Lung (tissue), 12 donors: Measurements from ENCODE around the gene VSIG8. TPM values are rescaled to one million over a fixed set of nuclear protein-coding genes. Genes with fewer than 3 reads are reported as not detected.

Experiments used
- ATAC-seq: fragments of 200-7000 bp; cut with Tn5 transposase; one replicate; pipeline ENCODE4 v1.9.1; 2020; ENCODE audit warnings: moderate number of reproducible peaks; ENCODE audit not compliant: insufficient read depth, low FRiP score
- DNase-seq, 3 donors: peaks; one replicate each; pipeline ENCODE4 v3.0.0-alpha.2; 2013 to 2017
- H3K27ac ChIP-seq, 2 donors: one replicate each; pipeline ENCODE4 v1.5.1; 2013; ENCODE audit warnings: mild to moderate bottlenecking in 2 of 2, moderate library complexity in 2 of 2, control low read depth in 1 of 2, inconsistent platforms in 1 of 2, low read depth in 1 of 2, low read length in 1 of 2
- H3K27me3 ChIP-seq, 3 donors: one replicate each; pipeline ENCODE4 v1.5.1; 2013; ENCODE audit warnings: low read length in 2 of 3; ENCODE audit not compliant: control insufficient read depth in 3 of 3, insufficient read depth in 3 of 3
- H3K36me3 ChIP-seq, 4 donors: one replicate each; pipeline ENCODE4 v1.5.1; 2013; ENCODE audit warnings: low read length in 4 of 4, mild to moderate bottlenecking in 1 of 4, moderate library complexity in 1 of 4; ENCODE audit not compliant: control insufficient read depth in 4 of 4, insufficient read depth in 4 of 4
- H3K4me1 ChIP-seq, 5 donors: one replicate each; pipeline ENCODE4 v1.5.1; 2013; ENCODE audit warnings: low read length in 5 of 5, mild to moderate bottlenecking in 2 of 5, moderate library complexity in 1 of 5; ENCODE audit not compliant: control insufficient read depth in 5 of 5, insufficient read depth in 5 of 5
- H3K4me3 ChIP-seq: one replicate; pipeline ENCODE4 v1.5.1; 2013; ENCODE audit warnings: mild to moderate bottlenecking, control low read depth, moderate library complexity
- H3K9ac ChIP-seq, 2 donors: one replicate each; pipeline ENCODE4 v1.5.1; 2013; ENCODE audit warnings: low read length in 2 of 2, control low read depth in 1 of 2; ENCODE audit not compliant: insufficient read depth in 1 of 2
- H3K9me3 ChIP-seq, 4 donors: one replicate each; pipeline ENCODE4 v1.5.1; 2013; ENCODE audit warnings: low read length in 3 of 4, mild to moderate bottlenecking in 1 of 4, moderate library complexity in 1 of 4; ENCODE audit not compliant: control insufficient read depth in 4 of 4, insufficient read depth in 3 of 4
- CTCF ChIP-seq: IDR thresholded peaks from 2 replicates; pipeline ENCODE4 v1.5.1; 2012; ENCODE audit warnings: mild to moderate bottlenecking; ENCODE audit errors: control extremely low read depth, extremely low read depth
- WGBS, 2 donors: extraction: QIAGEN DNeasy Blood & Tissue Kit; methylation state at CpG; one replicate each; pipeline ENCODE4 v1.1.7; 2013; 5-methylcytosine and 5-hydroxymethylcytosine counted together
- polyA plus RNA-seq, 2 donors: library from polyadenylated mRNA; stranded (reverse); fragments of 200-250 nt; gene quantifications; one replicate each; pipeline ENCODE4 v1.2.1, GENCODE V29; 2013
- total RNA-seq, 2 donors: library from RNA; depleted of rRNA in 1 of 2; stranded (reverse); fragments of >200 nt in 1 of 2; gene quantifications; one replicate each; pipeline ENCODE4 v1.2.1, GENCODE V29; 2014 to 2021
- donor health status: control.
- donor health status: control.
- donor health status: Bipolar disorder and iron deficiency.
- donor health status: healthy.
- donor health status: DM: yes; HTN: yes; CAD: no.

The VSIG8 gene
- total and polyA plus RNA-seq, 4 donors = 0.13 to 0.46 (median 0.22) TPM

GRCh38 chr1:159872891-159873290, 10.4 kb upstream of the VSIG8 start:
- no peak overlapping the region for H3K9ac ChIP-seq
- H3K27me3 ChIP-seq = no peaks in the 10 kb centered on the region
- no peaks in the 10 kb centered on the region for H3K9me3 ChIP-seq
- H3K4me1 ChIP-seq = peaks cover 0 to 3% (median 0%) of the 10 kb centered on the region in 5 donors
- no peak overlapping the region for H3K4me3 ChIP-seq
- no peaks in the 10 kb centered on the region for H3K36me3 ChIP-seq
- WGBS, 2 donors = 86 to 91% methylated on average over 15 of the region's 15 CpGs
- no peak overlapping the region for H3K27ac ChIP-seq
- no peak for TF ChIP-seq CTCF
- ATAC-seq (no peak), DNase-seq (no peak)

GRCh38 chr1:159870704-159871103, 8.2 kb upstream of the VSIG8 start:
- no peak overlapping the region for H3K27ac ChIP-seq
- H3K27me3 ChIP-seq = no peaks in the 10 kb centered on the region
- no peaks in the 10 kb centered on the region for H3K9me3 ChIP-seq
- DNase-seq (no peak), ATAC-seq (no peak)
- H3K9ac ChIP-seq = no peak overlapping the region
- no peak overlapping the region for H3K4me3 ChIP-seq
- TF ChIP-seq CTCF = no peak
- no peaks in the 10 kb centered on the region for H3K36me3 ChIP-seq
- WGBS, 2 donors = 89 to 96% methylated on average over 5 of the region's 5 CpGs
- peaks cover 0 to 4% (median 0%) of the 10 kb centered on the region in 5 donors for H3K4me1 ChIP-seq

GRCh38 chr1:159869607-159870006, 7.2 kb upstream of the VSIG8 start:
- H3K9me3 ChIP-seq = no peaks in the 10 kb centered on the region
- H3K9ac ChIP-seq = no peak overlapping the region
- H3K27me3 ChIP-seq = no peaks in the 10 kb centered on the region
- no peak overlapping the region for H3K27ac ChIP-seq
- no peak for TF ChIP-seq CTCF
- DNase-seq = no peak
- no peak overlapping the region for H3K4me3 ChIP-seq
- H3K4me1 ChIP-seq = peaks cover 0 to 4% (median 0%) of the 10 kb centered on the region in 5 donors
- no peaks in the 10 kb centered on the region for H3K36me3 ChIP-seq
- WGBS, 2 donors = 69 to 86% methylated on average over 1 of the region's 1 CpG
- no peak for ATAC-seq

GRCh38 chr1:159869173-159869572, 6.7 kb upstream of the VSIG8 start:
- no peaks in the 10 kb centered on the region for H3K9me3 ChIP-seq
- H3K27me3 ChIP-seq = no peaks in the 10 kb centered on the region
- no peak for ATAC-seq
- no peak overlapping the region for H3K27ac ChIP-seq
- WGBS, 2 donors = 29 to 57% methylated on average over 4 of the region's 4 CpGs
- no peak for DNase-seq
- no peak overlapping the region for H3K9ac ChIP-seq
- H3K36me3 ChIP-seq = no peaks in the 10 kb centered on the region
- no peak overlapping the region for H3K4me3 ChIP-seq
- H3K4me1 ChIP-seq = peaks cover 0 to 4% (median 0%) of the 10 kb centered on the region in 5 donors
- no peak for TF ChIP-seq CTCF
